HepG2 (cell line): Measurements from ENCODE around the gene PCED1B. TPM values are rescaled to one million over a fixed set of nuclear protein-coding genes. Genes with fewer than 3 reads are reported as not detected.

ENCODE experiments used
- AHR ChIP-seq: IDR thresholded peaks from 2 replicates; pipeline ENCODE4 v1.6.1; 2018; ENCODE audit warnings: missing genetic modification reagents, missing compliant biosample characterization
- CHD2 ChIP-seq: IDR thresholded peaks from 2 replicates; pipeline ENCODE4 v1.6.1; 2011; ENCODE audit warnings: low read depth, low read length, improper control_type of control experiment
- FOXK1 ChIP-seq: sonication (generic); formaldehyde crosslinking; IDR thresholded peaks from 2 replicates; pipeline ENCODE4 v1.4.0; 2020; ENCODE audit warnings: low read depth, missing genetic modification reagents, borderline replicate concordance
- GPN1 ChIP-seq: sonication (generic); formaldehyde crosslinking; IDR thresholded peaks from 2 replicates; pipeline ENCODE4 v1.5.1; 2020; ENCODE audit warnings: missing genetic modification reagents, borderline replicate concordance
- NCOA2 ChIP-seq: sonication (generic); formaldehyde crosslinking; IDR thresholded peaks from 2 replicates; pipeline ENCODE4 v1.8.0; 2022; ENCODE audit warnings: inconsistent platforms
- PAX8 ChIP-seq: sonication (generic); formaldehyde crosslinking; IDR thresholded peaks from 2 replicates; pipeline ENCODE4 v1.8.0; 2022; ENCODE audit warnings: mild to moderate bottlenecking, missing genetic modification reagents, borderline replicate concordance
- RAD51 ChIP-seq: fragments of 450-650 bp; IDR thresholded peaks from 2 replicates; pipeline ENCODE4 v1.6.1; 2016; ENCODE audit warnings: borderline replicate concordance
- RNF2 ChIP-seq: fragments of 450-650 bp; conservative IDR thresholded peaks from 2 replicates; pipeline ENCODE4 v1.6.1; 2016; ENCODE audit warnings: low read depth
- SMC3 ChIP-seq: IDR thresholded peaks from 2 replicates; pipeline ENCODE4 v1.6.1; 2011; ENCODE audit warnings: low read length, improper control_type of control experiment
- ZNF510 ChIP-seq: sonication (generic); formaldehyde crosslinking; IDR thresholded peaks from 2 replicates; pipeline ENCODE4 v1.4.0; 2020; ENCODE audit warnings: low read depth, mild to moderate bottlenecking, missing genetic modification reagents
- ZNF792 ChIP-seq: IDR thresholded peaks from 2 replicates; pipeline ENCODE4 v1.6.1; 2016
- polyA plus RNA-seq, 8 experiments: library from polyadenylated mRNA; depleted of rRNA in 3 of 8; stranded (reverse) in 7 of 8; unstranded in 1 of 8; fragments of >200 nt; fragmentation: Illumina TruSeq in 4 of 8; extraction: Trizol in 4 of 8; gene quantifications; 2 replicates each; pipeline versions ENCODE4 v1.2.1 to v1.2.3, GENCODE V29; 2011 to 2016; ENCODE audit warnings: low read depth in 4 of 8, missing spikeins in 1 of 8, mixed read lengths in 1 of 8; ENCODE audit not compliant: insufficient read depth in 1 of 8
- total RNA-seq, 5 experiments: library from RNA; depleted of rRNA; stranded (reverse); fragments of >200 nt; fragmentation: Illumina TruSeq; extraction: Trizol; gene quantifications; 2 replicates each; pipeline ENCODE4 v1.2.3, GENCODE V29; 2016; ENCODE audit warnings: low read depth in 1 of 5
- TF ChIP-seq, protein P1 (sequence below): sonication (generic); formaldehyde crosslinking; IDR thresholded peaks from 2 replicates; pipeline ENCODE4 v1.9.0; 2021; ENCODE audit warnings: mild to moderate bottlenecking, missing genetic modification reagents
- TF ChIP-seq, protein P2 (sequence below): sonication (generic); formaldehyde crosslinking; IDR thresholded peaks from 2 replicates; pipeline ENCODE4 v1.4.0; 2020; ENCODE audit warnings: missing genetic modification reagents

Gene PCED1B
- total and polyA plus RNA-seq, 2 of the 13 experiments (the other 11 are each of a cell fraction or from before 2014, with no cell fraction given) = 0.11 to 0.37 TPM

DNA sequence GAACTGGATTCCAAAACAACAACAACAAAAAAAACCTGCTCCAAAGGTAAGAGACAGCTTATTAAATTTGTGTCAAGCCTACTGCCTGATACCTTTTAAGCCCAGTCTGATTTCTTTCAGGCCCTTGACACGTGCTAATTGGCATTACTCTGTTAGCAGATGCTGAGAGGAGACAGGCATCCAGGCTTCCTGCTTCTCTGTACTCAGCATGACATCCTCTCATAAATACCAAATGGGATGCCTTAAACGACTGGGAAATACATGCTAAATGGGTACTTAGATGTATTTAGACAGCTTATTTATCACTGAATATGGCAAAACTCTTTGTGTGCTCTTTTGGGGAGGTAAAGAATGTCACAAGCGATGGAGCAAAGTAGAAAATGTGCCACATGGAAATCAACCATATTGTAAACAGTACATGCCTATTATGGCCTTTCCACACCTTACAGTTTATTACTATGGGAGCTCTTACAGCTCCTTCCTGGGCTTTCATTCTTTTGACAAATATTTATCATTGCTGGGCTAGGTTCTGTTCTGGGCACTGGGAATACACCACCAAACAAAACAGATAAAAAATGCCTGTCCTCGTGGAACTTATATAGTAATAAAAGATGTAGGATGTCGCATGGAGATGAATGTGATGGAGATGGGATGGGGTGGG is 11.5 kb upstream of the PCED1B start (continued):
- TF ChIP-seq, protein P1, sequence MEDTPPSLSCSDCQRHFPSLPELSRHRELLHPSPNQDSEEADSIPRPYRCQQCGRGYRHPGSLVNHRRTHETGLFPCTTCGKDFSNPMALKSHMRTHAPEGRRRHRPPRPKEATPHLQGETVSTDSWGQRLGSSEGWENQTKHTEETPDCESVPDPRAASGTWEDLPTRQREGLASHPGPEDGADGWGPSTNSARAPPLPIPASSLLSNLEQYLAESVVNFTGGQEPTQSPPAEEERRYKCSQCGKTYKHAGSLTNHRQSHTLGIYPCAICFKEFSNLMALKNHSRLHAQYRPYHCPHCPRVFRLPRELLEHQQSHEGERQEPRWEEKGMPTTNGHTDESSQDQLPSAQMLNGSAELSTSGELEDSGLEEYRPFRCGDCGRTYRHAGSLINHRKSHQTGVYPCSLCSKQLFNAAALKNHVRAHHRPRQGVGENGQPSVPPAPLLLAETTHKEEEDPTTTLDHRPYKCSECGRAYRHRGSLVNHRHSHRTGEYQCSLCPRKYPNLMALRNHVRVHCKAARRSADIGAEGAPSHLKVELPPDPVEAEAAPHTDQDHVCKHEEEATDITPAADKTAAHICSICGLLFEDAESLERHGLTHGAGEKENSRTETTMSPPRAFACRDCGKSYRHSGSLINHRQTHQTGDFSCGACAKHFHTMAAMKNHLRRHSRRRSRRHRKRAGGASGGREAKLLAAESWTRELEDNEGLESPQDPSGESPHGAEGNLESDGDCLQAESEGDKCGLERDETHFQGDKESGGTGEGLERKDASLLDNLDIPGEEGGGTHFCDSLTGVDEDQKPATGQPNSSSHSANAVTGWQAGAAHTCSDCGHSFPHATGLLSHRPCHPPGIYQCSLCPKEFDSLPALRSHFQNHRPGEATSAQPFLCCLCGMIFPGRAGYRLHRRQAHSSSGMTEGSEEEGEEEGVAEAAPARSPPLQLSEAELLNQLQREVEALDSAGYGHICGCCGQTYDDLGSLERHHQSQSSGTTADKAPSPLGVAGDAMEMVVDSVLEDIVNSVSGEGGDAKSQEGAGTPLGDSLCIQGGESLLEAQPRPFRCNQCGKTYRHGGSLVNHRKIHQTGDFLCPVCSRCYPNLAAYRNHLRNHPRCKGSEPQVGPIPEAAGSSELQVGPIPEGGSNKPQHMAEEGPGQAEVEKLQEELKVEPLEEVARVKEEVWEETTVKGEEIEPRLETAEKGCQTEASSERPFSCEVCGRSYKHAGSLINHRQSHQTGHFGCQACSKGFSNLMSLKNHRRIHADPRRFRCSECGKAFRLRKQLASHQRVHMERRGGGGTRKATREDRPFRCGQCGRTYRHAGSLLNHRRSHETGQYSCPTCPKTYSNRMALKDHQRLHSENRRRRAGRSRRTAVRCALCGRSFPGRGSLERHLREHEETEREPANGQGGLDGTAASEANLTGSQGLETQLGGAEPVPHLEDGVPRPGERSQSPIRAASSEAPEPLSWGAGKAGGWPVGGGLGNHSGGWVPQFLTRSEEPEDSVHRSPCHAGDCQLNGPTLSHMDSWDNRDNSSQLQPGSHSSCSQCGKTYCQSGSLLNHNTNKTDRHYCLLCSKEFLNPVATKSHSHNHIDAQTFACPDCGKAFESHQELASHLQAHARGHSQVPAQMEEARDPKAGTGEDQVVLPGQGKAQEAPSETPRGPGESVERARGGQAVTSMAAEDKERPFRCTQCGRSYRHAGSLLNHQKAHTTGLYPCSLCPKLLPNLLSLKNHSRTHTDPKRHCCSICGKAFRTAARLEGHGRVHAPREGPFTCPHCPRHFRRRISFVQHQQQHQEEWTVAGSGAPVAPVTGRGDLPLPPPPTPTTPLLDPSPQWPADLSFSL (CRISPR knock-in tag) = no peak
- no peak for TF ChIP-seq RNF2
- TF ChIP-seq GPN1 (CRISPR knock-in tag) = no peak
- TF ChIP-seq ZNF792 = no peak
- TF ChIP-seq, protein P2, sequence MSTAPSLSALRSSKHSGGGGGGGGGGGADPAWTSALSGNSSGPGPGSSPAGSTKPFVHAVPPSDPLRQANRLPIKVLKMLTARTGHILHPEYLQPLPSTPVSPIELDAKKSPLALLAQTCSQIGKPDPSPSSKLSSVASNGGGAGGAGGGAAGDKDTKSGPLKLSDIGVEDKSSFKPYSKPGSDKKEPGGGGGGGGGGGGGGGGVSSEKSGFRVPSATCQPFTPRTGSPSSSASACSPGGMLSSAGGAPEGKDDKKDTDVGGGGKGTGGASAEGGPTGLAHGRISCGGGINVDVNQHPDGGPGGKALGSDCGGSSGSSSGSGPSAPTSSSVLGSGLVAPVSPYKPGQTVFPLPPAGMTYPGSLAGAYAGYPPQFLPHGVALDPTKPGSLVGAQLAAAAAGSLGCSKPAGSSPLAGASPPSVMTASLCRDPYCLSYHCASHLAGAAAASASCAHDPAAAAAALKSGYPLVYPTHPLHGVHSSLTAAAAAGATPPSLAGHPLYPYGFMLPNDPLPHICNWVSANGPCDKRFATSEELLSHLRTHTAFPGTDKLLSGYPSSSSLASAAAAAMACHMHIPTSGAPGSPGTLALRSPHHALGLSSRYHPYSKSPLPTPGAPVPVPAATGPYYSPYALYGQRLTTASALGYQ = no peak
- no peak for TF ChIP-seq ZNF510 (CRISPR knock-in tag)
- no peak for TF ChIP-seq PAX8
- no peak for TF ChIP-seq CHD2
- no peak for TF ChIP-seq RAD51
- TF ChIP-seq FOXK1 (CRISPR knock-in tag) = no peak
- TF ChIP-seq SMC3 = no peak
- TF ChIP-seq AHR (CRISPR knock-in tag) = no peak
- no peak for TF ChIP-seq NCOA2 (CRISPR knock-in tag)
